Stimulated activated CD4-positive, alpha-beta T cell treated with anti-CD3 and anti-CD28 coated beads, Interleukin-1b, Interleukin-23, amount 100 ng/mL, for 4 hours (primary cell): ENCODE results near the gene HRH2.
"Not testable (repeated sequence)": the region's sequence is repeated elsewhere in the genome, so short reads cannot be mapped to it uniquely, and the experiment has no call there.

Experiments
- DNase-seq, 2 donors: peaks; one replicate each; pipeline ENCODE4 v3.0.0-alpha.2; 2020; ENCODE audit warnings: low read depth in 2 of 2

Gene HRH2

DNA sequence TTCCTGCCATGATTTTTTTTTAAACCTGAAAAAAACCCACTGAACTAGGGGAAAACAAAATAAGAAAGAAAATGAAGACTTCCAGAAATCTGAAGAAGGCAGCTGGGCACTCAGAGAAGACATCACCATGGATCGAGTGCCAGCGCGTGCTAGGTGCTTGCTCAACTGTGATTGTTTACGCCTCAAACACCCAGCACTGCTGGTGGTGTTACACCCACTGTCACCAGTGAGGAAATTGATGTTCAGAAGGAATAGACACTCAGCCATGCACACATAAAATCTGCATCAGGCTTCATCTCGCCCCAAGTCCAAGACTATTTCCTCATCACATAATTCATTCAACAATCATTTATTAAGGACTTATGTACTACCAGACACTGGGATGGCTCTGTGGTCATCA is 82.1 kb downstream of the HRH2 start:
- no peak for DNase-seq

DNA sequence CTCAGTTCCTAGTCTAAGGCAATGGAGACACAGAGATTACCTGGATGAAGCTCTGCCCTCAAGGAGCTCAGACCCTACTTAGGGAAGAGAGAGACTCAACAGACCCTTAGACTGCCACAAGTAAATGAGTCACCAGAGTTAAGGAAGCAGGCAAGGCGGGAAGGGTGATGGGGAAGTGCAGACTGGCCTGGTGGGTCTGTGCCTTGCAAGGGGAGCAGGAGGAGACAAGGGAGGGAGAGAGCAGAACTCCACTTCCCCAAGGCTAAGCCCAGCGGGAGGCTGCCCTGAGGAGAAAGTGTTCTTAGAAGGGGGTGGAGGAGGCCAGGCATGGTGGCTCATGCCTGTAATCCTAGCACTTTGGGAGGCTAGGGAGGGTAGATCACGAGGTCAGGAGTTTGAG is 83.7 kb downstream of the HRH2 start:
- DNase-seq: no peak

DNA sequence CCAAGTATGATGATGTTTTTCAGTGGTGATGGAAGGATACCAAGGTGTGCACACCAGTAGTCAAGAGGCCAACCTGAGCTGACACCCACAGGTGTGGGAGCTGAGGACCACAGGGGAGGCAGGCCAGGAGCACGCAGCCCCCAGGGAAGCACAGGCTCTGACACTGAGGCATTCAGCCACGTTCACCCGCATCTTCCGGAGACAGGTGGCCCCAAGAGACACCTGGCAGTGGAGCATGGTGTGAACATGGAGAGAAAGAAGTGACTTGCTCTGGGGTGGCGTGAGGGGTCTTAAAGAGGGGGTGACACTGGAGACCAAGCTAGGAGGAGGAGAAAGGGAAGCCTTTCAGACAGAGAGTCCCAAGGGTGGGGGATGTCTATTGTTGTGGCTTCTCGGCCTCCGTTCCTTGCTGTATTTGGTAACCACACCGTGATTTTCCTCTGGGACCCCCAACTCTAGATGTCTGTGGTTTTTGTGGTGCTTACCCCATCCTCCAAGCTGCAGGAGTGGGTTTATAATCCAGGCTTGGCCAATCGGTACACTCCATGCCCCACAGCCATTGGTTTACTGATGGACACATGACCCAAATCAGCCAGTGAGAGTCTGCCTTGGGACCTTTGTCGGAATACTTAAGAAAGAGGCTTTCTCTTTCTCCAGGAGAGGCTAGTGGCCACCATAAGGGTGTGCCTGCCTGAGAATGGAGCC is 84.6 kb downstream of the HRH2 start:
- no peak for DNase-seq

DNA sequence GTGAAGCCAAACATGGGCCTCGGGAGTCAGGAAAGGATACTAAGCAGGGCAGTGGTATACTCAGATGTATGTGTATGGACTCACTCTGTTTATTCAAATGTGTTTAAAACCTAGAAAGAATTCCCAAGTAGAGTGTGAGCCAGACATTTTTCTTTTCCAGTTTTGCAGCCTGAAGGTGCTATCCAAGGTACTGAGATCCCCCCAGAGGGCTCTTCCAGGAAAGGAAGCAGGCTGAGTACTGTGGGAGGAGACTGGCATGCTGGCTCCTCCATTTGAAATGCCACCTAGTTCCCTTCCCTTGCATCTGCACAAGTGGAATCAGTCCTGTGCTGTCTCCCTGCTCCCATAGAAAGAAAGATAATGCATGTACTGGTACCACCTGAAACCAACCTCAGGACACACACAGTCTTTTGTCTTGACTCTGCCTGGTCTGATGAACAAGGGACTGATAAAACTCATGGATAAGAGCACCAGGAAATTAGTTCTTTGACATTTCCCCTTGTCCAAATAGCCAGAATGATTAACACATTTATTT is 85.9 kb downstream of the HRH2 start:
- no peak for DNase-seq

DNA sequence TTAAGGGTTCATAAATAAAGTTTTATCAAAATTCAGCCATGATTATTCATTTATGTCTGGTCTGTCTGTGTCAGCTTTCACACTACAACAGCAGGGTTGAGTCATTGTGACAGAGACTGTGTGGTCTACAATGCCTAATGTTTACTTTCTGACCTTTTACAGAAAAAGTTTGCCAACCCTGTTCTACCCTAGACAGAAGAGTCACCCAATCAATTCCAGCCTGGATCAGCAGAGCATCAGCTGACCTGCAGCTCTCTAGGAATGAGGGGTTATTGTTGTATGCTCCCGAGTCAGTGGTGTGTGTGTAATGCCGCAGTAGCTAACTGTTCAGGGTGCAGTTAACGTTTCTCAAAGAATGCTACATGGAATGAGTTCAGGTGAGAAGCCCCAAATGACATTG is 87.3 kb downstream of the HRH2 start:
- no peak for DNase-seq

DNA sequence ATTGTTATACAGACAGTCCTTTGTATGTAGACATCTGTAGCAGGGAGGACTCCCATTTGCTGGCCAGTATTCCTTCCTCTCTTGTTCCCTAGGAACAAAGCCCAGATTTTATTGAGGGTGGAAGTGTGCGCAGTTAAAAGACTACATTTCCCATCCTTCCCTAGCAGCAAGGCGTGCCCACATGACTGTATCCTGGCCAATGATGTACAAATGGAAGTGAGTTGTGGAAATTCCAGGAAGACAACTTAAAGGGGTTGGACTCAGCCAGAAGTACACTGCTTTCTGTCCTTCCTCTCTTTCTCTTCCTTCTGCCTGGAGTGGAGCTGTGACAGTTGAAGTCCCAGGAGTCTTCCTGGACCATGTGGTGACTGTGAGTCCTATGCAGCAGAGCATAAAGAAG is 89.0 kb downstream of the HRH2 start:
- no peak for DNase-seq

DNA sequence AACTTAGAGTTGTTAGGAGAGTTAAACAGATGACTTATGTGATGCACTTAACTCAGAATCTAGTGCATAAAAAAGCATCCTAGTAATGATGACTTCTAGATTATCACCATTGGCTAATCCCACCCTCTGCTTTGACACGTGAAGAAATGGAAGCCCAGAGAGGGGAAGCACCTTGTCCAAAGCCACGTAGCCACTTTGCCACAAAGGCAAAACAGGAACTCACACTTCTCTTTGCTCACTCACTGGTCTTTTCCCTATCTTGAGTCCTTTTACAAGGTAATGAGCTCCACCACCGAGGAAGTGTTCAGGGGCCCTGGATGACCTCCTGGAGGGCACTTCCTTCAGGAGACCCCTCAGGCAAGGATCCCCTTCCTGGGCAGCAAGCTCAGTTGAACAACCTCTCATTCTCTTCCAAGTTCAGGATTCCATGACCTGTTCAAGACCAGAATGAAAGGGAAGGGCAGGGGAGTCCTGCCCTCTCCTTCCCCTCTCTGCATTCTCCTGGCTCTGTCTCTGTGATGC is 89.7 kb downstream of the HRH2 start:
- no peak for DNase-seq

DNA sequence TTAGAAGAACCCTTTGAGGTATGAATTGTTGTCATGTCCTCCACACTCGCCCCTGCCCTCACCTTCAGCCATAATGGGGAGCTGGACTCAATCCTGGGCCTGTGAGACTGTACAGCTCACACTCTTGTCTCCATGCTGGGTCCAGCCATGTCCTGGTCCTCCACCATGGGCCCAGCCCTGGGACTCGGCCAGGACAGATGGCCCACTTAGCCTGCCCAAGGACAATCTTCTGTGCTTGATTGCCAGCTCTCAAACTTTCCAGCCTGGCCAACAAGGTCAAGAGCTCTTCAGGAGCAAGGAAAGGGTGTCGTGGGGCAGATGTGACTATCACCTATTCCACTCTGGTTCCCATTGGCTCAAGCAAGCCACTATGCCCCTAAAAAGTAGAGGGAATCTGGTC is 90.8 kb downstream of the HRH2 start:
- DNase-seq: no peak

DNA sequence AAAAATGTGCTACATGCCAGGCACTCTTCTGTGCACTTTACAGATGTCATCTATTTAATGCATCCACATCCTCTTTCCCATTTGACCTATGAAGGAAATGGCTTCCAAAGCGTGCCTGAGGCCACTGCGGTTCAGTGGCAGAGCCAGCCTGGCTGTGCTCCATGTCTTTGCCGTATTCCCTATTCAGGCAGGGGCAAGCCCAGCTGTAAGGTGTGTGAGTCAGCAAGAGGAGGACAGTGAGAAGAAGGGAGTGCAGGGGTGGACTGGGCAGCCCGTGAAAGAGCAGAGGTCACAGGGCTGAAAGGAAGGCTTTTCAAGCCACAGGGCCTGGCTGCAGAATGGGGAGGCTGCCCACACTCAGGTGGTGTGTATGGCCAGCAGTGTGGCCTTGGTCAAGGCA is 91.7 kb downstream of the HRH2 start:
- no peak for DNase-seq

DNA sequence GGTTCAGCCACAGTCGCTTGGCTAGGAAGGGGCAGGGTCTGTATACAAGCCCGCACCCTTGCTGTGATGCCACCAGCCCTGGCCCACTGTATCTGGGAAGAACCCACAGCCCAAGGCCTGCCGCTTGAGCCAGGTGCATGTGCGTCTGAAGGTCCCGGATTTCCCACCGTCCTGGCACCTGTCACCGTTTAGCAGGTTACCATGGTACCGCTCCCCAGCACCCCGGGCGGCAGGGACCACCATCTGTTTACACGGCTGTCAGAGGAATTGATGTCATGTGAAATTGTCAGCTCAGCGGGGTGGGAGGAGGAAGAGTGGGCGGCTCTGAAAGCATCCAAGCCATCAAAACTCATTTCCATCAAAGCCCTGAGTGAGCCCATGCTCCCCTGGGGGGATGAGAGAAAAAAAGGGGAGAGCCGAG is 92.7 kb downstream of the HRH2 start:
- no peak for DNase-seq

DNA sequence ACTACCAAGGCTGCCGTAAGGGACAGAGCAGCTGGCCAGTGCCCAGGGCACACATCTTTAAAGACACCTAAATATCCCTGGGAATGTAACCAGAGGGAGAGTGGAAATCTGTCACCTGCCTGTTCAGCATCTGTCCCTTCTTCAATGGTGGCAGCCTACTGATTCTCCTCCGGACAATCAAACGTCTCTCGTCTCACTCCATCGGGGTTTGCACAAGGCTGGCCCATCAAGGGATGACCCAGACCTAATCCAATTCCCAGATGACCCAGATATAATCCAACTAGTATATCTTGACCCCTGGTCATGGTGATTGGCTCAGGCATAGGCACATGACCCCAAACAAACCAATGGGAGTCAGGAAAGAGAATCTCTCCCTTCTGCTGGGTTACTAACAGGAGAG is 93.5 kb downstream of the HRH2 start:
- no peak for DNase-seq

DNA sequence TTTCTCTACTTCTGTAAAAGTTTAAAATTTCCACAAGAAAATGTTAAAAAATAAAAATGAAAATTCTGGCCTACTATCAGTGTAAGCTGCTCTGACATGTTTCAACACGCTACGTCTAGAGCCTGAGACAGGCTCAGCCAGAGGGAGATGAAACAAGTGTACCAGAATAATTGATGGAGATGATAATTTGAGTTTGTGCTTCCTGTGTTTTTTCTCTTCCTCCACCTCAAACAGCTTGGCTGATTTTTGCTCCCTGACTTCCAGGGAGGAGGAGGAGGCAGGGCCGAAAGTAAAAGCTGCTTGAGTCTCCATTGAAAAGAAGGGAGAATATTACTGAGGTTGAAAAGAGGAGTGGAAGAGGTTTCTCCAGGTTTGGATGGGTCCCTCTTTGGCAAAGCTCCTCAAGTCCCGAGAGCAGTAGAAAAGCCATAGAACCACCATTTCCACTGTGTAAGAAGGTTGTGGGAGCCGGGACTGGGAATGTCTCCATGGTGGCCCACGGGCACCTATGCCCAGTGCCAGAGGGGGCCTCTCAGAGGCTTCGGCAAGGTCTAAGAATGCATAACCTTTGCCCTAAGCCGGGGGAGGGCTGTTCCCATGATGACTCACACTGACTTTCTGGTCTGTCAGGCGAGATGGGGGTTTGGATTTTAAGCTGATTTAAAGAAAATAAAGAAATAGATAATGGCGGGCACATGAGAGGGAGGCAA is 95.1 kb downstream of the HRH2 start:
- DNase-seq: no peak

DNA sequence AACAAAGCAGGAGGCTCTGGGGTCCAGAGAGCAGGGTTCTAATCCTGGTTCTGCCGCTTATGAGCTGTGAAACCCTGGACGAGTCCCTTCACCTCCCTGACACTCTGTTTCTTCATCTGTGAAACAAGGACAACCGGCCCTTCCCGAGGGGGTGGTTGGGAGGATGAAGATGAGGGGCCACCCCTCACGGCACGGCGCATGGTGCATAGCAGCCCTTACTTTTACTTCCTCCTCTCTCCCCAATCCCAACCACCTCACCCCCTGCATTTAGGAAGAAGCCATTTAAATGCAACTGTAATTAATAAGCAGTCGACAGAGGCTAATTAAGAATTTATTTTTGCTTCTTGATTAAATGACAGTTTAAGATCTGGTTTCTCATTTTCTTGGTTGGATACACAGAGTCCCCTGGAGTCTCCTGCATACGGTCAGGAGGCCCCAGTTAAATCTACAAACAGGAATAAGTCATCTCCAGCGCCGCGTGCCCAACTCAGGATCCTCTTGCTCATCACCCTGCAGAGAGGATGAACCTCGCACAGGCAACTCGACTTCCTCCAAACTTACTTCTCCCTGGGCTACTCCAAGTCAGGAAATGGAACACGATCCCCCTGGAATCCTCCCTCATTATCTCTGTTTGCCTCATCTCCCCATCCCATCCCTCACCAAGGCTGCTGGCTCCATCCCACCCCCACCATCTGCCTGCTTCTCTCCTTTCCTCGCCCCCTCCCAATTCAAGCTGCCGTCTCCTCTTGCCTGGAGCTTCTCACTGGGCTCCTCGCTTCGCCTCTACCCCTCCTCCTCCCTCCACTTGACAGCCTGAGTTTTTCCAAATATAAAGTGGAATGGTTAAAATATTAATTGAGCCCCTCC is 95.9 kb downstream of the HRH2 start:
- DNase-seq: no peak

DNA sequence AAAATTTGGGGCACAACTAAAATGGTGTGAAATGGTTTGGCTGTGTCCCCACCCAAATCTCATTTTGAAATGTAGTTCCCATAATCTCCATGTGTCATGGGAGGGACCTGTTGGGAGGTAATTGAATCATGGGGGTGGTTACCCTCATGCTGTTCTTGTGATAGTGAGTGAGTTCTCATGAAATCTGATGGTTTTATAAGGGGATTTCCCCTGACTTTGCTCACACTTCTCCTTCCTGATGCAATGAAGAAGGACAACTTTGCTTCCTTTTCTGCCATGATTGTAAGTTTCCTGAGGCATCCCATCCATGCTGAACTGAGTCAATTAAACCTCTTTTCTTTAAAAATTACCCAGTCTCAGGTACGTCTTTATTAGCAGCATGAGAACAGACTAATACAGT is 102.1 kb downstream of the HRH2 start:
- DNase-seq: not testable (repeated sequence)
